Fibroblast of villous mesenchyme (primary cell): ENCODE results near the gene SPP1. TPM values are rescaled to one million over a fixed set of nuclear protein-coding genes. Genes with fewer than 3 reads are reported as not detected.
"Not testable (repeated sequence)": the region's sequence is repeated elsewhere in the genome, so short reads cannot be mapped to it uniquely, and the experiment has no call there.

Experiments used
- DNase-seq: peaks from one replicate; pipeline ENCODE4 v3.0.0-alpha.2; 2010; ENCODE audit warnings: low read depth
- H3K4me3 ChIP-seq: 2 replicates; pipeline ENCODE4 v1.5.1; 2011; ENCODE audit warnings: low read depth, mild to moderate bottlenecking, low read length
- total RNA-seq: library from RNA; depleted of rRNA; stranded (reverse); fragments of >200 nt; gene quantifications from 2 replicates; pipeline ENCODE4 v1.2.3, GENCODE V29; 2012
- TF ChIP-seq, protein P1 (sequence below): IDR thresholded peaks from 2 replicates; pipeline ENCODE4 v1.5.1; 2012; ENCODE audit warnings: low read depth, mild to moderate bottlenecking, low read length; ENCODE audit not compliant: insufficient read depth

SPP1 gene
- total RNA-seq, 1 donor: 3.9 TPM

DNA sequence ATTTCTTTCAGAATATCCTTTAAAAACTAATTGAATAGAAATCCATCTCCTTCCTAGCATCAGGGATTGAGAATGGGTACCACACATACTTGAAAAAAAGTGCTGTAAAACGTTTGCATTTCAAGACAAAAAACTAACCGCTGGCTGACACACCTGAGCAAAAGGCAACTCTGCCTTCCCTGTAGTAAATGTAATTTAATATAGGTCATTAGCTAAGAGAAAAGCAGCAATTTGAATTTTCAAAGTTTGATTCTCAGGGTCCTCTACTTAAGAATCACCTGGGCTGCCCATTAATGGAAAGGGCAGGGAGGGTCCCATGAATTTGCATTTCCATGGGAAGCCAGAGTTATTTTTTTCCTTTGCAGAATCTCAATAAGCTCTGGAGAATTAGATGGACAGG lies 40.5 kb upstream of the SPP1 start:
- TF ChIP-seq, protein P1, sequence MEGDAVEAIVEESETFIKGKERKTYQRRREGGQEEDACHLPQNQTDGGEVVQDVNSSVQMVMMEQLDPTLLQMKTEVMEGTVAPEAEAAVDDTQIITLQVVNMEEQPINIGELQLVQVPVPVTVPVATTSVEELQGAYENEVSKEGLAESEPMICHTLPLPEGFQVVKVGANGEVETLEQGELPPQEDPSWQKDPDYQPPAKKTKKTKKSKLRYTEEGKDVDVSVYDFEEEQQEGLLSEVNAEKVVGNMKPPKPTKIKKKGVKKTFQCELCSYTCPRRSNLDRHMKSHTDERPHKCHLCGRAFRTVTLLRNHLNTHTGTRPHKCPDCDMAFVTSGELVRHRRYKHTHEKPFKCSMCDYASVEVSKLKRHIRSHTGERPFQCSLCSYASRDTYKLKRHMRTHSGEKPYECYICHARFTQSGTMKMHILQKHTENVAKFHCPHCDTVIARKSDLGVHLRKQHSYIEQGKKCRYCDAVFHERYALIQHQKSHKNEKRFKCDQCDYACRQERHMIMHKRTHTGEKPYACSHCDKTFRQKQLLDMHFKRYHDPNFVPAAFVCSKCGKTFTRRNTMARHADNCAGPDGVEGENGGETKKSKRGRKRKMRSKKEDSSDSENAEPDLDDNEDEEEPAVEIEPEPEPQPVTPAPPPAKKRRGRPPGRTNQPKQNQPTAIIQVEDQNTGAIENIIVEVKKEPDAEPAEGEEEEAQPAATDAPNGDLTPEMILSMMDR: no peak
- no peak overlapping the region for H3K4me3 ChIP-seq

DNA sequence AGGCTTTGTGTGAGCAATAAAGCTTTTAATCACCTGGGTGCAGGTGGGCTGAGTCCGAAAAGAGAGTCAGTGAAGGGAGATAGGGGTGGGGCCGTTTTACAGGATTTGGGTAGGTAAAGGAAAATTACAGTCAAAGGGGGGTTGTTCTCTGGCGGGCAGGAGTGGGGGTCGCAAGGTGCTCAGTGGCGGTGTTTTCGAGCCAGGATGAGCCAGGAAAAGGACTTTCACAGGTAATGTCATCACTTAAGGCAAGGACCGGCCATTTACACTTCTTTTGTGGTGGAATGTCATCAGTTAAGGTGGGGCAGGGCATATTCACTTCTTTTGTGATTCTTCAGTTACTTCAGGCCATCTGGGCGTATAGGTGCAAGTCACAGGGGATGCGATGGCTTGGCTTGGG lies 39.6 kb upstream of the SPP1 start:
- DNase-seq, H3K4me3 ChIP-seq: not testable (repeated sequence)

More for the DNA sequence above, 40.5 kb upstream of the SPP1 start:
- DNase-seq: no peak

DNA sequence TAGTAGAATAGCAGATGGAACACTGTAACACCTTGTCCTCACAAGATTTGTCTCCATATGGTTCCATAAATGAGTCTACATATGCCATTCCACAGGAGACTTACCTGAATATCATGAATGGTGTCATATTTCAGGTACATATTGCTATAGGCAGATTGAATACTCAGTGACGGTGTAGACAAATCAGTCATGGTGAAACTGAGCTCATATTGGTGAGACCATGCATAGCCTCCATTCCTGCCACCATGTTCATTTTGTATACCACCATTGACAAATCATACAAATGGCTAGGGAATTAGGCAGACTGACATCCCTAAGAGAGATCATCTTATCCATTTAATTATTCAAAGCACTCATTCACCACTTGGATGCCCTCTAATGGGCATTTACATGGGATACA lies 38.0 kb upstream of the SPP1 start:
- TF ChIP-seq, protein P1: no peak
- DNase-seq: no peak
- H3K4me3 ChIP-seq: no peak overlapping the region

DNA sequence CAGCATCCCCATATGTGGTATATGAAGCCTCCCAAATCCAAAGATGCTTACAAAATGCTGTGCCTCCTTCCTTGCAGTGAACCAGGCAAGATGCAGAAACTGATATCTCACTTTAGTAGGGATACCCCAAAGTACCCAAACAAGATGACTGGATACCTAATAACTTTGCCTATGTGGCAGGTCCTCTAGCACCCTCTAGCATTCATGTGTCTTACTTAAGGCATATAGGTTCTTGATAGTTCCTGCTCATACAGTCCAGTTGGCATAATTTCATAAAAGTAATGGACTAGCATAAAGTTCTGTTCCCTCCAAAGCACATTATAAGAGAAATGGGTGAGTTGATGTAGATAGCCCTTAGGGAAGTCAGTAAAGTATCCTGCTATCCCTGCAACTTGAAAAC lies 36.8 kb upstream of the SPP1 start:
- TF ChIP-seq, protein P1: no peak
- no peak overlapping the region for H3K4me3 ChIP-seq
- DNase-seq: no peak

DNA sequence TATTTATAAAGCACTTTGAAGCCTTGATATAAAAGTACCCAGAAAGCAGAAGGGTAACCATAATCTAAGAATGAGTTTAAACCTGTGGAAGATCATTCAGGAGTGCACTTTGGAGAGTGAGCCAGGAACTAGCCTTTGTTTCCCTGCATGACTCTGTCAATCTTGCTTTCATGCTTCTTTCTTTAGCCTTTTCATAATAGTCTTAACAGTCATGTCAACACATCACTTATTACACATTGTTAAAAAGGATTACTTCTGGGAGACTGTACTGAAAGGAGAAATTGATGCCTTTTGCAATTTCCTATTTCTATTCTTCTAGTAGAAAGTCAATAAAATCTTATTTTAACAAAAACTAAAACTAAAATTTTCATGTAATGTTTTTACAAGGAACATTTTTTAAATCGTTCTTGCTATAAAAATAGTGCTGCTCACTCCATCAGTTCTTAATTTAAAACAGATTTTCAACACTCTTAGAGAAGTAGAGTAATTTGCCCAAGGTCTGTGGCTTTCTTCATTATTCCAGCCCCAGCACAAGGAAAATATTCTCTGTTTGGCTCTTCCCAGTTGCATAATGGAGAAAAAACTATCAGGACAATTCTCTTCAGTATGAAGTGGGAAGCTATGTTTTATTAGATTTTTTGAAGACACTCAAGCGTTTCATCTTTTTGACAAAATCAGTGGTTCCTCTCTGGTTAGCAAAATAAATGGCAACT lies 35.4 kb upstream of the SPP1 start:
- no peak overlapping the region for H3K4me3 ChIP-seq
- DNase-seq: no peak
- TF ChIP-seq, protein P1: no peak

DNA sequence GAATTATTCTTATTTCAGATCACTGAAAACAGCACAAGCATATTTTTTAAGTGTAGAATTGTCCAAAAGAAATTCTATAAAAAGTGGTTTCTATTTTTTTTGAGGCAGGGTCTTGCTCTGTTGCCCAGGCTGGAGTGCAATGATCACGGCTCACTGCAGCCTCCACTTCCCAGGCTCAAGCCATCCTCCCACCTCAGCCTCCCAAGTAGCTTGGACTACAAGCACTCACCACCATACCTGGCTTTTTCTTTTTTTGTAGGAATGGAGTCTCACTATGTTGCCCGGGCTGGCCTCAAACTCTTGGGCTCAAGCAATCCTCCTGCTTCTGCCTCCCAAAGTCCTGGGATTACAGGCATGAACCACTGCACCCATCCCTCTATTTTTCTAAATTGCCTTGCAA lies 34.7 kb upstream of the SPP1 start:
- not testable (repeated sequence) for H3K4me3 ChIP-seq, DNase-seq

DNA sequence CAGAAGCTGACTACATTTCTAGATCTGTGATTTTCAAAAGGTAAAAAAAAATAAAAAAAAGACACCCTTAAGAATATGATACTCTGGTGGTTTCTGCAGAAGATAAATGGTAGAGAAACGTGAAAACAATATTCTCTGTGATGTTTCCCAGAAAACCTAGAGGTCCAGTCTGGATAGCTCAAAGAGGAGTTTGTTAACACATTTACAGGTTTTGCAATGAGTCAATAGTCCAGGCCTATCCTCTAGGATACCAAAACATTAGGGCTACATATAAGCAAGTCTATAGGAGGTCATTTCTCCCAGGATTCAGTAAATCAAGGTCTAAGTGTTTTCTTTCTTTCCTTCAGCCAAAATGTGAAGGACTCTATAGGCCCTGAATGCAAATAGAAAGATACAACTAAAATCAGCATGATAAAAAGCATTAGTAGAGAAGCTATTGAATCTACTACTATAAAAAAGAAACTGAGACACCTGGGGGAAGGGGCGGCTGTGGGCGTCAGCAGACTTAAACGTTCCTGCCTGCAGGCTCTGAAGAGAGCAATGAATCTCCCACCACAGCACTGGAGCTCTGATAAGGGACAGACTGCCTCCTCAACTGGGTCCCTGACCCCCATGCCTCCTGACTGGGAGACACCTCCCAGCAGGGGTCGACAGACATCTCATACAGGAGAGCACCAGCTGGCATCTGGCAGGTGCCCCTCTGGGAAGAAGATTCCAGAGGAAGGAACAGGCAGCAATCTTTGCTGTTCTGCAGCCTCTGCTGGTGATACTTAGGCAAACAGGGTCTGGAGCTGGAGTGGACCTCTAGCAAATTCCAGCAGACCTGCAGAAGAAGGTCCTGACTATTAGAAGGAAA lies 33.7 kb upstream of the SPP1 start:
- DNase-seq: no peak
- H3K4me3 ChIP-seq: no peak overlapping the region
- TF ChIP-seq, protein P1: no peak
